ENCODE data around the gene DAAM2.

GRCh38 chr6:39951191-39951590 lies 159.0 kb downstream of the DAAM2 start:
- TF ChIP-seq, protein P1, sequence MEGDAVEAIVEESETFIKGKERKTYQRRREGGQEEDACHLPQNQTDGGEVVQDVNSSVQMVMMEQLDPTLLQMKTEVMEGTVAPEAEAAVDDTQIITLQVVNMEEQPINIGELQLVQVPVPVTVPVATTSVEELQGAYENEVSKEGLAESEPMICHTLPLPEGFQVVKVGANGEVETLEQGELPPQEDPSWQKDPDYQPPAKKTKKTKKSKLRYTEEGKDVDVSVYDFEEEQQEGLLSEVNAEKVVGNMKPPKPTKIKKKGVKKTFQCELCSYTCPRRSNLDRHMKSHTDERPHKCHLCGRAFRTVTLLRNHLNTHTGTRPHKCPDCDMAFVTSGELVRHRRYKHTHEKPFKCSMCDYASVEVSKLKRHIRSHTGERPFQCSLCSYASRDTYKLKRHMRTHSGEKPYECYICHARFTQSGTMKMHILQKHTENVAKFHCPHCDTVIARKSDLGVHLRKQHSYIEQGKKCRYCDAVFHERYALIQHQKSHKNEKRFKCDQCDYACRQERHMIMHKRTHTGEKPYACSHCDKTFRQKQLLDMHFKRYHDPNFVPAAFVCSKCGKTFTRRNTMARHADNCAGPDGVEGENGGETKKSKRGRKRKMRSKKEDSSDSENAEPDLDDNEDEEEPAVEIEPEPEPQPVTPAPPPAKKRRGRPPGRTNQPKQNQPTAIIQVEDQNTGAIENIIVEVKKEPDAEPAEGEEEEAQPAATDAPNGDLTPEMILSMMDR (IDR thresholded peaks at IDR 0.05) = no peak
- no peak for TF ChIP-seq POLR2A (IDR thresholded peaks at IDR 0.05)
